HG02981 (cell line): Measurements from ENCODE around the gene EGFL7.

ENCODE experiments used
- ATAC-seq: cut with Tn5 transposase; IDR thresholded peaks from one replicate; pipeline ENCODE4 v1.9.1; 2021; ENCODE audit warnings: mild to moderate bottlenecking, moderate library complexity; ENCODE audit not compliant: unreplicated experiment

EGFL7 gene

DNA sequence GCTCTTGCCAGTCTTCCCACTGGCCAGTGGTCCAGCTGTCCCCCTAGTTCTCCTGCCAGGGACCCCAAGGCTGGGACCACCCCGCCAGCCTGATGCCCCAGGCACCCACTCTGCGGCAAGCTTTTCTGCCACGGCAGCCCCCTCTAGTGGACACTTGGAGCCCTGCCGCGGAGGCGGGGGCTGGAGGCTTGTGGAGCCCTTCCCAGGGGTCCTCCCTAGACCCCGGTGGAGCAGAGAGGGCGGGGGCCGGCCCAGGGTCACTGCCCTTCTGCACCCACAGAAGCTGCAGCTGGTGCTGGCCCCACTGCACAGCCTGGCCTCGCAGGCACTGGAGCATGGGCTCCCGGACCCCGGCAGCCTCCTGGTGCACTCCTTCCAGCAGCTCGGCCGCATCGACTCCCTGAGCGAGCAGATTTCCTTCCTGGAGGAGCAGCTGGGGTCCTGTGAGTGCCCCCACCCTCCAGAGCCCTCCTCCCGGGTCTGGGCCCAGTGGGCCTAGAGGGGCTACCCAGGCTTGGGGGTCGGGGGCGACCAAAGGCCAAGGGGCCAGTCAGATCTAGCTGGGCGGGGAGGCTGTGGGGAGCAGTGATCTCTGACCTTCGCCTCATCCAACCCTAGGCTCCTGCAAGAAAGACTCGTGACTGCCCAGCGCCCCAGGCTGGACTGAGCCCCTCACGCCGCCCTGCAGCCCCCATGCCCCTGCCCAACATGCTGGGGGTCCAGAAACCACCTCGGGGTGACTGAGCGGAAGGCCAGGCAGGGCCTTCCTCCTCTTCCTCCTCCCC lies 9.1 kb downstream of the EGFL7 start:
- no peak for ATAC-seq

DNA sequence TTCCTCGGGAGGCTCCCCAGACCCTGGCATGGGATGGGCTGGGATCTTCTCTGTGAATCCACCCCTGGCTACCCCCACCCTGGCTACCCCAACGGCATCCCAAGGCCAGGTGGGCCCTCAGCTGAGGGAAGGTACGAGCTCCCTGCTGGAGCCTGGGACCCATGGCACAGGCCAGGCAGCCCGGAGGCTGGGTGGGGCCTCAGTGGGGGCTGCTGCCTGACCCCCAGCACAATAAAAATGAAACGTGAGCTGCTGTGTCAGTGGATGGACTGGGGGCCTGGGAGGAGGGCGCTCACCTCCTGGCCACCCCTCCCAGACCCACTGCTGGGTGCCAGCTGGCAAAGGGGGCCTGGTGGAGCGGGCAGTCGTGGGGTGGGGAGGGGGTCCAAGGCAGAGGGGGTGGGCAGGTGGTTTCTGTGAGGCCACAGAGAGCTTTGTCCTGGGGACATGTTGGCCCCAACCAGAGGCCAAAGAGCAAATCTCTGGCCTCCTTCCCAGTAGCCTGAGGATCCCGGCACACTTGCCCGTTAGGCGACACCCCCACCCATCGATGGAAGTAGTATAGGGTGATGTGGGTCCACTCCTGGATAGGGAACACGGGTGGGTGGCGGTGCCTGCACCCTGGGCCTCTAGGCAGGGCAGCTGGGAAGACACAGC lies 9.8 kb downstream of the EGFL7 start:
- no peak for ATAC-seq

DNA sequence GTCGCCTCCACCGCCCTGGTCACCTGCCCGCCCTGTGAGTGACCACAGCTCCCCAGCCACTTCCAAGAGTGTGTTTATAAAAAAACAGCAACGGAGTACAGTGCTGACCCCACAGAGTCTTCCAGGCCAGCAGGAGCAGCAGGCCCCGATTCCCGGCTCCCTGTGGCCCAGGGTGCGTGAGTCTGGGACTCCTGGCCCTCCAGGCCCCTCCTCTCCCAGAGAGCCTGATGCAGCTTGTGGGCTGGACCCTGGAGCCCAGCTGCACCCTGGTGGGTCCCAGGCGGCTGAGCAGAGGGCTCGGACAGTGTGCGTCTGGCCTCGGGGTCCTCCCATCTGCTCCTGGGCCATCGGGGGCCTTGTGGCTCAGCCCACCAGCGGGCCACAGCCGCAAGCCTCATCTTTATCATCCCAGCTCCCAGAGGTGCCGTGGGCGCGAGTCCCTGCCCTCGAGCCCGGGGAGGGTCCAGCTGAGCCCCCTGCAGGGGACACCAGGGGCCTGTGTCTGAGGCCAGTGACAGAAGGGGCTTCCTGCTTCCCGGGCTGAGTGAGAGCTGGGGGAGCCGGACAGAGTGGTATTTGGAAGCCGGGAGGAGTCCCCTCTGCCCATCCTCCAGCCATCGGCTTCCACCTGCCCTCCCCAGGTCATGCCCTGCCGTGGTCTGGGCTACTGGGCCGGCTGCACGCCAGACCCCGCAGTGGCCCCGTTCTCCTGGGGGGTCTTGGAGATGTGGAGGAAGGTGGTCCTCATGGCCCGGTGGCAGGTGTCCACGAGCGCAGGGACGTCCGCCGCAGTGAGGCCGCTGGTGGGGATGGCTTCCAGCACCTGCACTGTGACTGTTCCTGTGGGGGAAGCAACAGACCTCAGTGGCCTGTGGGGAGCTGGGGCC lies 10.6 kb downstream of the EGFL7 start:
- ATAC-seq, result no peak

- ATAC-seq, result no peak
These were observed 11.5 kb downstream of the EGFL7 start for GRCh38 chr9:136673975-136674785.

DNA sequence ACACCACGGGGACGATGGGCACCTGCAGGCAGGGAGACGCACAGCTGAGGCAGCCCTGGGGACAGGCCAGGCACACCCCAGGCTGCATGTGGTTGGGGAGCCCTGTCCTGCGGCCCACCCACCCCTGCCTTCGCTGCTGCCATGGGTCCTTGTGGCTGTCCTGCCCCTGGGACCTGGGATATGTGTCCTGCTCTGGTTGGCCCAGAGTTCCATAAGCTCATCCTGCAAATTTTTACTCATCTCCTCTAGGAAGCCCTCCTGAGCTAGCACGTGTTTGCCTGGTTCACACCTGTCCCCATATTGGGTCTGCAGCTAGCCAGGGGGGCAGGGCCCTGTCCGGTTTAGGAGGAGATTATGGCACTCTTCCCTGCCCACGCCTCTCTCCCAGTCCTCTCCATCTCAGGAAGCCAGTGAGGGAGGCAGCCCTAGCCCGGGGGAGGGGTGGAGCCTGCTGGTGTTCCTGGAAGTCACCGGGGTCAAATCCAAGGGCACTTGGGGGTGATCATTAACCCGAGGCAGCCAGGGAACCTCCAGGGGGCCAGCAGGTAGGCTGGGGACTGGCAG lies 12.2 kb downstream of the EGFL7 start:
- ATAC-seq, result no peak

DNA sequence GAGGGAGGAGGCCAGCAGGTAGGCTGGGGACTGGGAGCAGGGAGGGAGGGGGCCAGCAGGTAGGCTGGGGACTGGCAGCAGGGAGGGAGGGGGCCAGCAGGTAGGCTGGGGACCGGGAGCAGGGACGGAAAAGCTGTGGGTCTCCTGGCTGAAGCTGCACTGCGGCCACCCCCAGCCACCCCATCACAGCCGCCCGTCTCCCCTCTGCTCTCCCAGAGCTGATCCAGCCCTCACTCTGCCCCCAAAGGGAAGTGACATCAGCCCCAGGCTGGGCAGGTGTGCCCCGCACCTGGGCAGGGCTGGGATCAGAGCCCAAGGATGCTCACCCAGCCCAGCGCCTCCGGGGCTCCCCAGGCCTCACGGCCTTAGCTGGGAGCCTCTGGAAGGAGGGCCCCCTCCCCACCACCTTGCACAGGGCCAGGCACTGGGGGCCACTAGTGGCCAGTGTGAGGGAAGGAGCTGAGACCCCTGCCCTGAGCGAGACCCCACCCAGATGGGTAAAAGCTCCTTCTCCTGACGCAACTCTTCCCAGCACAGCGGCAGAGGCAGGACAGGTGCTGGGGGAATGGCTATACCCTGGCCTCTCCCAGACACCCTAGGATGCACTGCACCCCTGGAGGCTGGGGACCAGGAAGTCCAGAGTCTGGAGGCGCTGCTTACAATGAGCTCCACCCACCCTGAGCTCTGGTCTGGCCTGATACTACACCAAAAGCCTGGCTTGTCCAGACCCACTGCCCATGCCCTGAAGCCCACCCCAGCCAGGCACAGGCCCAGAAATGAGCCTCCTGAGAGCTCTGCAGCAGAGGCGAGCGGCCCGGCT lies 13.0 kb downstream of the EGFL7 start:
- no peak for ATAC-seq

DNA sequence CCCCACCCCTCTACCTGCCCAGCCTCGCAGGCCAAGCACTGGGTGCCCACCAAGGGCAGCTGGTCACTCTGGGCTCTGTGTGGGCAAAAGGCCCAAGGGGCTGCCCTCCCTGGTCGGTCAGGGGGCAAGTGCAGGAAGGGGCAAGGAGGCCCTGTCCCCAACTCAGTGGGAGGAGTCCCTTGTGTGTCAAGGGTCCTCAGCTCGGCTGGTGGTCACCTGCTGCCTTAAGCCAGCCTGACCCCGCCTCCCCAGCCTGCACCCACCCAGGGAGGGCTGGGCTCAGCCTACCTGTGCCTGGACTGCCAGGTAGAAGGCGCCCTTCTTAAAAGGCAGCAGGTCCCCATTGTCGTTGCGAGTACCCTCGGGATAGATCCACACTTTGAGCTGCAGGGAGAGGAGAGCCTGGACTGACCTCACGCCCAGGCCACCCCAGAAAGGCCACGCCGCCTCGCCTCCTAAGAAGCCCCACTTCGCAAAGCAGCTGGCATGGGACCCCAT lies 13.6 kb downstream of the EGFL7 start:
- ATAC-seq, result no peak

DNA sequence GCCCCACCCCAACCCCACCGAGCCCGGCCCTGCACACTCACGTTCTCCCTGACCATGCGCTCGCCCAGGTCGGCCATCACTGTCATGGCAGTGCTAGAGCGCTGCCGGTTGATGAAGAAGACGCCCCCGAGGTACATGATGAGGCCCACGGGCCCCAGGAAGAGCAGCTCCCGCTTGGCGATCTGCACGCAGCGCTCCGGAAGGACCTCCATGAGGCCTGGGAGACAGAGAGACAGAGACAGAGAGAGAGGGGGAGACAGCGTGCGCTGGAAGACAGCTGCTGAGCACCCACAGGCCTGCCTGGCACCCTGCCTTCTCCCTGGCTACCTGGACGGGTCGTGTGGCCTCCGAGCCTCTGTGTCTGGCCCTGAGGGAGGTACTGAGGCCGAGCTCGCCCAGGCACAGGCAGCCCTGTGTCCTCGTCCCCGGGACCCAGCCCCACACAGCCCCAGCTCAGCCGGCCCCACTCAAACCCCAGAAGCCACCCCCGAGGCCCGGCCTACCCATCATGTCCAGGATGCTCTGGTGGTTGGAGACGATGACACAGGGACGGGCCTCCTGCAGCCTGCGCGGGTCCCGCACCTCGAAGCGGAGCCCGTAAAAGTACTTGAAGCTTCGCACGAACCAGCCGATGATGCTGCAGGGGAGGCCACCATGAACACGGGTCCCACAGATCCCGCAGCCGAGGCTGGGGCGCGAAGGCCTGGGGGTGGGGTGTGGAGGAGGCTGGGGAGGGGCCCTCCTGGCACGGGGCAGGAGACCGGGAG lies 14.4 kb downstream of the EGFL7 start:
- no peak for ATAC-seq

DNA sequence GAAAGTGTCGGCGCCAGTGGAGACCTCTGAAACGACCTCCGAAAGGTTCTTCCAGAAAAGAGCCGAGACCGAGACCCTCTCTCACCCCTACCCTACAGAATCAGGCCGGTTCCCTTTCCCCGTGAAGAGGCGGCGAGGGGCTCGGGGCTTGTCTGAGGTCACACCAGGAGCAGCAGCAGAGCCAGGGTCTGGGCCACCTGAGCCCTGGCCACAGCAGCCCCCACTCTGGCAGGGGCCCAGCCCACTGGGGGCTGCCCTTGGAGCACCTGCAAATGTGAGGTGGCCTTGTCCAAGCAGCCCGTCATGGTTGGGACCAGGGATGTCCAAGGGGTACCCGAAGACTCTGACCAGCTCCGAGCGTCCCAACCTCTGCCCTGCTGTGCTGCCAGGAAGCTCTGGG lies 15.3 kb downstream of the EGFL7 start:
- ATAC-seq, result no peak

DNA sequence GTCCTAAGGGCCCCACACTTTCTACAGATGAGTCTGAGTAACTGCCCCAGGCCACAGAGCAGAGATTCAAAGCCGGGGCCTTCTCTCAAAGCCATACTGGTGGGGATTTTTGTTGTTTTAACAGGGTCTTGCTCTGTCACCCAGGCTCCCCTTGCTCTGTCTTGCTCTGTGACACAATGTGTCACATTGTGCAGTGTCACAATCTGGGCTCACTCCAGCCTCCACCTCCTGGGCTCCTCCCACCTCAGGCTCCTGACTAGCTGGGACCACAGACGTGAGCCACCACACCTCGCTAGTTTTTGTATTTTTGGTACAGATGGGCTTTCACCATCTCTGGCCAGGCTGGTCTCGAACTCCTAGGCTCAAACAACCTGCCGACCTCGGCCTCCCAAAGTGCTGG lies 15.9 kb downstream of the EGFL7 start:
- no peak for ATAC-seq

DNA sequence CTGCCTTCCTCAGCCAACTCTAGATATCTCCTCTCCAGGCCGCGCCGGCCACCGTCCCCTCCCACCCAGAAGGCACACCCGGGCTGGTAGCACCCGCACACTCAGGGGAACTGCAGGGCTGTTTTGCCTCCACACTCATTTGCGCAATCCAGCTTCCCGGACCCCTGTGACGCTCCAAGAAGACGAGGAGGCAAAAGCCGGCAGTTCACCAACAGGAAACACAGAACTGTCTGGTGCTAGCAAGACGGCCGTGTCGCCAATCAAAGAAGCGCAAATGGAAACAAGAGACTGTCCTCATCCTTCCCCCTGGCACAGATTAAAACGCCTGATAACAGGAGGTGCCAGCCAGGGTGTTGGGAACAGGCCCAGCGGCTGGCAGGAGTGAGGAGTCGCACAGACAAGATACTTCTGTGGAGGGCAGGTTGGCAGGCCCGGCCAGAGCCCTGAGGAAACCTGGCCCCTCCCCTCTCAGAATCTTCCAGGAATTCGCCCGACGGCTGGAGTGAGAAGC lies 16.8 kb downstream of the EGFL7 start:
- ATAC-seq, result no peak

GRCh38 chr9:136681029-136681428 lies 18.3 kb downstream of the EGFL7 start:
- ATAC-seq, result no peak

DNA sequence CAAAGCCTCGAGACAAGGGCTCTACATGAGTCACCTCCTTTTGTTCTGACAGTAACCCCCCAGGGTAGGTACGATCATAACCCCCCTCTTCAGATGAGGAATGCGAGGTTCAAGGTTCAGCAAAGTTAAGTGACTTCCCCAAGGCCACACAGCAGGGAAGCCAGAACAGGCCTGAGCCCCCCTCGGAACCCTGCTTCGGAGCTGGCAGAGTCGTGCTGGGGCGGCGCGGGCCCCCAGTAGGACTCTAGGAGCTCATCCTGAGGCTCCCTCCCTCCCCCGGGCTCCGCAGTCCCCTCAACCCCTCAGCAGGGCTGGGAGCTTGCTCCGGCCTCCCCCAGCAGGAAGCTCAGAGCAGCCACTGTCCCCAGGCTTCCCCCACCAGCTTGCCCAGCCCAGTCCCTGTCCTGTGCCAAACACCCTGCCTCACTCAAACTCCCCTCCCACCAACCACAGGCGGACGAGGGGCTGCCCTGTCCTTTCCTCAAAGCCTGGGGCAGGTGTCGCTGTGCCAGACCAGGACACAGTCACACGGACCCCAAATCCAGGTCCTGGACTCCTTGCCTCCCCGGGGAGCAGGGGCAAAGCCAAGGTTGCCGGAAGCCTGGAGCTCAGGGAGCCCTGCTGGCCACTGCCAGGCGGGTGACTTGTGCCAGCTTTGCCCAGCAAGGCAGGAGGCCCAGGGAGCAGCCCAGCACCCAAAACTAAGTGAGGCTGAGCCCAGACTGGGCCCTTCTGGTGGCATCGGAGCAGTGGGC lies 19.4 kb downstream of the EGFL7 start:
- no peak for ATAC-seq

GRCh38 chr9:136682710-136683109 lies 20.0 kb downstream of the EGFL7 start:
- ATAC-seq, result no peak

DNA sequence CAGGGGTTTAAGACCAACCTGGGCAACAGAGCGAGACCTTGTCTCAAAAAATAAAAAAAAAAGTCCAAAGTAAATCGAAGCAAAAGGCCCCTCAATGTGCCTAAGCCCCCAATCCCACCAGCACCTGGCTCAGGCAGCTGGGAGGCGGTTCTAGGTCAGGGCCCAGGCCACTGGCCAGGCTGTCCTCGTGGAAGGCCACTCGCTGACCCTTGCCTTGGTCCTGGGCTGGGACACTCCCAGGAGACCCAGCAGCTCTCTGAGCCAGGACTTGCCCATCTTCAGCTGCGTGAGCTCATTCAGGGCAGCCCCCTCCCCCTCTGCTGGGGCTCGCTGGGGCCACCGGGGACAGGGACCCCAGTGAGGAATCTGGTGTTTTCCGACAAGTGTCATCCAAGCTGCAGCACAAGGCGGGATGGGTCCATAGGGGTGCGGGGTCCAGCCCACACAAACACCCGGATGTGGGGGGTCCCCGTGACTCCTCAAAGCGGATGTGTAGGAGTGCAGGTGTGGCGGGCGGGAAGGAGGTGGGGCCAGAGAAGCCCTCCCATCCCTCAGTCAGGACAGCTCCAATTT lies 20.5 kb downstream of the EGFL7 start:
- no peak for ATAC-seq

- no peak for ATAC-seq
These were observed 21.0 kb downstream of the EGFL7 start for GRCh38 chr9:136683755-136684154.

- no peak for ATAC-seq
These were observed 21.6 kb downstream of the EGFL7 start for GRCh38 chr9:136684339-136684738.
